Heart left ventricle (tissue), 13 donors: ENCODE results near the gene DAB2IP.

Experiments
- POLR2A ChIP-seq, 2 donors: fragments of 450-650 bp; IDR thresholded peaks; one replicate each; pipeline ENCODE4 v1.6.1; 2017; ENCODE audit warnings: antibody characterized with exemption in 2 of 2, mild to moderate bottlenecking in 2 of 2, moderate library complexity in 2 of 2
- TF ChIP-seq, protein P1 (sequence below), 12 donors: fragments of 200-600 bp; sonication (generic) in 4 of 12; IDR thresholded peaks; one replicate each; pipeline versions ENCODE4 v1.5.0 to v1.8.0; 2018 to 2022; ENCODE audit warnings: antibody characterized with exemption in 12 of 12, mild to moderate bottlenecking in 5 of 12
- donor health status: ischemic (EF 13 %, LVEDD 7.1; RV severe dilation, severe dysfunction).
- donor health status: DM: no; HTN: yes; CAD: no.
- donor health status: DM: no; HTN: no; CAD: no.
- donor health status: ischemic (EF 25% LVEDD 6.9; RV normal size, moderate dysfunction).
- donor health status: ischemic (EF 25% LVEDD 5.7; RV mildly dilated, moderate dysfunction).
- donor health status: ischemic (EF 35%, LVEDD 5.7; RV mildly dilated, moderate dysfunction).
- donor health status: nonischemic (EF 11% LVEDD 7.7; RV severe dilation, severe dysfunction).
- donor health status: DM: yes; HTN: yes; CAD: no.
- donor health status: PGD.
- donor health status: ischemic (EF 29% LVEDD 5.4; RV normal size, mild dysfunction).
- donor health status: nonischemic (EF 23%, LVEDD 6.1; RV moderate dilation, normal function).

- TF ChIP-seq, protein P1, sequence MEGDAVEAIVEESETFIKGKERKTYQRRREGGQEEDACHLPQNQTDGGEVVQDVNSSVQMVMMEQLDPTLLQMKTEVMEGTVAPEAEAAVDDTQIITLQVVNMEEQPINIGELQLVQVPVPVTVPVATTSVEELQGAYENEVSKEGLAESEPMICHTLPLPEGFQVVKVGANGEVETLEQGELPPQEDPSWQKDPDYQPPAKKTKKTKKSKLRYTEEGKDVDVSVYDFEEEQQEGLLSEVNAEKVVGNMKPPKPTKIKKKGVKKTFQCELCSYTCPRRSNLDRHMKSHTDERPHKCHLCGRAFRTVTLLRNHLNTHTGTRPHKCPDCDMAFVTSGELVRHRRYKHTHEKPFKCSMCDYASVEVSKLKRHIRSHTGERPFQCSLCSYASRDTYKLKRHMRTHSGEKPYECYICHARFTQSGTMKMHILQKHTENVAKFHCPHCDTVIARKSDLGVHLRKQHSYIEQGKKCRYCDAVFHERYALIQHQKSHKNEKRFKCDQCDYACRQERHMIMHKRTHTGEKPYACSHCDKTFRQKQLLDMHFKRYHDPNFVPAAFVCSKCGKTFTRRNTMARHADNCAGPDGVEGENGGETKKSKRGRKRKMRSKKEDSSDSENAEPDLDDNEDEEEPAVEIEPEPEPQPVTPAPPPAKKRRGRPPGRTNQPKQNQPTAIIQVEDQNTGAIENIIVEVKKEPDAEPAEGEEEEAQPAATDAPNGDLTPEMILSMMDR (IDR thresholded peaks at IDR 0.05): no peak
- TF ChIP-seq POLR2A (IDR thresholded peaks at IDR 0.05): no peak
Observed at GRCh38 chr9:121786998-121787422, 135.6 kb downstream of the DAB2IP start.
